Measurements from ENCODE around the gene ANLN. TPM values are rescaled to one million over a fixed set of nuclear protein-coding genes. Genes with fewer than 3 reads are reported as not detected.
"Not testable (repeated sequence)": the region's sequence is repeated elsewhere in the genome, so short reads cannot be mapped to it uniquely, and the experiment has no call there.

ANLN gene
- total RNA-seq, 1 experiment from 2014 or later, result 274 TPM

DNA sequence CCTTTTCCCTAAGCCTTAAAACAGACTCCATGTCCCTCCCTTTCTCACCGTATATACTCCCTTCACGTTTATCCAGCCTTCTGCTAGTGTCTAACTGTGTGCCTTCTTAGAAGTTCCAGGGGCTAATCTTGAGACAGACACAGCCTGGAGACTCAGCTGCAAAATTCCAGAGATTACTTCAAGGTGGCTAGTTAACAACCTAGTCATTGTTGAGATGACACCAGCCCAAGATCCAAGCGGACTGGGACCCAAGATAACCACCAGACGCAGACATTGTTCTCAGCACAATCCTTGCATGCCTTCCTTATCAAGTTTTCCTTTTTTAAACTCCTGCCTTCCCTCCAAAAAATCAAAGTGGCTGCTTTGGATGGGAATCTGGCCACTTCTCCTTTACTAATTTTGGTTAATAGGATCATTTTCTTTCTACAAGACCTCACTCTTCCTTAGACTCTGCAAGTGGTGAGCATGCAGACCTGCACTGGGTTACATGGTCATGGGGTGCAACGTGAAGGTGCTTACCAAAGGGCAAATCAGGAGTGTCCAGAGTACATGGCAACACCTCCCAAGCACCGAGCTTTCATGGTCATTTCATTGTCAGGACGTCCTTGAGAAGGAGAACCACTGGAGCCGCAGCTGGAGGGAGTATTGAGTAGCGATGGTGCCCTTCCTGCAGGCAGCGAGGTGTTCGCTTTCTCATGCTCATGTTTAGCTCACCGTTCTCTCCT is 69.7 kb downstream of the ANLN start:
- TF ChIP-seq, protein P1, sequence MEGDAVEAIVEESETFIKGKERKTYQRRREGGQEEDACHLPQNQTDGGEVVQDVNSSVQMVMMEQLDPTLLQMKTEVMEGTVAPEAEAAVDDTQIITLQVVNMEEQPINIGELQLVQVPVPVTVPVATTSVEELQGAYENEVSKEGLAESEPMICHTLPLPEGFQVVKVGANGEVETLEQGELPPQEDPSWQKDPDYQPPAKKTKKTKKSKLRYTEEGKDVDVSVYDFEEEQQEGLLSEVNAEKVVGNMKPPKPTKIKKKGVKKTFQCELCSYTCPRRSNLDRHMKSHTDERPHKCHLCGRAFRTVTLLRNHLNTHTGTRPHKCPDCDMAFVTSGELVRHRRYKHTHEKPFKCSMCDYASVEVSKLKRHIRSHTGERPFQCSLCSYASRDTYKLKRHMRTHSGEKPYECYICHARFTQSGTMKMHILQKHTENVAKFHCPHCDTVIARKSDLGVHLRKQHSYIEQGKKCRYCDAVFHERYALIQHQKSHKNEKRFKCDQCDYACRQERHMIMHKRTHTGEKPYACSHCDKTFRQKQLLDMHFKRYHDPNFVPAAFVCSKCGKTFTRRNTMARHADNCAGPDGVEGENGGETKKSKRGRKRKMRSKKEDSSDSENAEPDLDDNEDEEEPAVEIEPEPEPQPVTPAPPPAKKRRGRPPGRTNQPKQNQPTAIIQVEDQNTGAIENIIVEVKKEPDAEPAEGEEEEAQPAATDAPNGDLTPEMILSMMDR (IDR thresholded peaks at IDR 0.05; ENCODE audit: unreplicated experiment), result no peak
- H3K4me3 Mint-ChIP-seq (ENCODE audit: low read depth, unreplicated experiment), result no peak overlapping the region
- DNase-seq, result no peak
- H3K27me3 Mint-ChIP-seq (ENCODE audit: unreplicated experiment), result no peaks in the 10 kb centered on the region
- intact Hi-C loops (cut with micrococcal nuclease; ENCODE audit: unreplicated experiment), result no loop called here
- peaks cover 10% of the 10 kb centered on the region for H3K36me3 Mint-ChIP-seq (ENCODE audit: insufficient read depth, unreplicated experiment)
- H3K27ac Mint-ChIP-seq (ENCODE audit: unreplicated experiment), result no peak overlapping the region
- BruUV-seq (replicated peaks), result no TSS peak
- H3K4me1 Mint-ChIP-seq (ENCODE audit: low read depth, unreplicated experiment), result no peaks in the 10 kb centered on the region
- CTCF ChIA-PET, result interaction anchor here (0.6 to 0.7 kb wide), 2 partner anchors 48 to 529 kb away, joined by 3 to 5 read pairs; no protein-coding TSS in a partner anchor
- no peaks in the 10 kb centered on the region for H3K9me3 Mint-ChIP-seq (ENCODE audit: low read depth, unreplicated experiment)

- no peak for DNase-seq
- Mint-ChIP-seq H3K4me3 (ENCODE audit: low read depth, unreplicated experiment) (no peak overlapping the region), H3K27ac (ENCODE audit: unreplicated experiment) (no peak overlapping the region), H3K36me3 (ENCODE audit: insufficient read depth, unreplicated experiment) (no peaks in the 10 kb centered on the region), H3K9me3 (ENCODE audit: low read depth, unreplicated experiment) (no peaks in the 10 kb centered on the region), H3K4me1 (ENCODE audit: low read depth, unreplicated experiment) (no peaks in the 10 kb centered on the region), H3K27me3 (ENCODE audit: unreplicated experiment) (no peaks in the 10 kb centered on the region)
- TF ChIP-seq, protein P1 (IDR thresholded peaks at IDR 0.05; ENCODE audit: unreplicated experiment), result no peak
- intact Hi-C loops (cut with micrococcal nuclease; ENCODE audit: unreplicated experiment), result no loop called here
- CTCF ChIA-PET, result interaction anchor here (0.6 to 1.4 kb wide), 4 partner anchors 10 to 1512 kb away, joined by 3 to 5 read pairs (median 4); no protein-coding TSS in a partner anchor
- no TSS peak for BruUV-seq (replicated peaks)
Observed at GRCh38 chr7:36460811-36461429, 71.3 kb downstream of the ANLN start.

DNA sequence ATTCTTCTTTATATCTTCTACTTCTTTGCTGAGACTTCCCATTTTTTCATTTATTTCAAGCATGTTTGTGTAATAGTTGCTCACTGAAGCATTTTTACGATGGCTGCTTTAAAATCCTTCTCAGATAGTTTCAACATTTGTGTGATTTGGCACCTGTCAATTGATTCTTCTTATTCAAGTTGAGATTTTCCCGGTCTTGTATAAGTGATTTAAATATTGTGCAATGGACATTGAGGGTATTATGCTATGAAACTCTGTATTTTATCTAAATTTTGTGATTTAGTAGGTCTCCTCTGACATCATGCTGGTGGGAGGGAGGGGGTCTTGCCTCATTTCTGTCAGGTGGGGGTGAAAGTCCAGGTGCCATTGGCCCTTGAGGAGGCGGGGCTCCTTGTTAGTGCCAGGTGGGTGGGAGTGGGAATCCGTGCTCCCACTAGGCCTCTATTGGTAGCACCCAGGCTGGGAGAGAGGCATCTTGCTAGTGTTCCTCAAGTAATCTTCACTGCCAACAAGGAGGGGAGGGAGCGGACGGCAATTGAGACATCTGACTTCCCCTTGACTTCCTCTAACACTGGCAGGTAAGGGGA is 73.0 kb downstream of the ANLN start:
- TF ChIP-seq, protein P1 (IDR thresholded peaks at IDR 0.05; ENCODE audit: unreplicated experiment), result no peak
- intact Hi-C loops (cut with micrococcal nuclease; ENCODE audit: unreplicated experiment), result no loop called here
- Mint-ChIP-seq H3K27me3 (ENCODE audit: unreplicated experiment) (no peaks in the 10 kb centered on the region), H3K4me3 (ENCODE audit: low read depth, unreplicated experiment) (no peak overlapping the region), H3K27ac (ENCODE audit: unreplicated experiment) (no peak overlapping the region), H3K9me3 (ENCODE audit: low read depth, unreplicated experiment) (no peaks in the 10 kb centered on the region), H3K36me3 (ENCODE audit: insufficient read depth, unreplicated experiment) (no peaks in the 10 kb centered on the region), H3K4me1 (ENCODE audit: low read depth, unreplicated experiment) (no peaks in the 10 kb centered on the region)
- CTCF ChIA-PET, result interaction anchor here (0.7 kb wide), 1 partner anchor 517 kb away, joined by 5 read pairs; no protein-coding TSS in a partner anchor
- no peak for DNase-seq
- BruUV-seq (replicated peaks), result no TSS peak

DNA sequence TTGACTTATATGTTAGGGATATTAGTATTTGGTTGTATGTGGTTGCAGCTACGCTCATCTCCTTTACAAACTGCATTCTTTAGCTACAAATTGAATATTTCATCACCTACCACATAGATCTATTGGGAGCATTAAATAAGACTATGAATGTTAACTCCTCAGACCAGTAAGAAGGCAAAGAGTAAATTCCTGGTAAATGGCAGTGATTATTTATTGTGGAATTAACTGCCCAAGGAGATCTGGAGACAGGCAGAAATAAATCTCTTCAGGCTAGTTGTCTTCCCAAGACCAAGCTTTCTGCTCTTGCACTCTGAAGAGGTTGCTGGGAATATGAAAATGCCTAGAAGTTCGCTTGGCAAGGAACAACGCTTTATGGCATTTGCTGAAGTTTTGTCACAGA is 74.6 kb downstream of the ANLN start:
- BruUV-seq (replicated peaks), result no TSS peak
- Mint-ChIP-seq H3K4me3 (ENCODE audit: low read depth, unreplicated experiment) (no peak overlapping the region), H3K27me3 (ENCODE audit: unreplicated experiment) (no peaks in the 10 kb centered on the region), H3K36me3 (ENCODE audit: insufficient read depth, unreplicated experiment) (no peaks in the 10 kb centered on the region), H3K4me1 (ENCODE audit: low read depth, unreplicated experiment) (peaks cover 4% of the 10 kb centered on the region), H3K9me3 (ENCODE audit: low read depth, unreplicated experiment) (peaks cover 4% of the 10 kb centered on the region), H3K27ac (ENCODE audit: unreplicated experiment) (no peak overlapping the region)
- CTCF ChIA-PET, result no interaction called here
- intact Hi-C loops (cut with micrococcal nuclease; ENCODE audit: unreplicated experiment), result no loop called here
- TF ChIP-seq, protein P1 (IDR thresholded peaks at IDR 0.05; ENCODE audit: unreplicated experiment), result no peak
- no peak for DNase-seq

DNA sequence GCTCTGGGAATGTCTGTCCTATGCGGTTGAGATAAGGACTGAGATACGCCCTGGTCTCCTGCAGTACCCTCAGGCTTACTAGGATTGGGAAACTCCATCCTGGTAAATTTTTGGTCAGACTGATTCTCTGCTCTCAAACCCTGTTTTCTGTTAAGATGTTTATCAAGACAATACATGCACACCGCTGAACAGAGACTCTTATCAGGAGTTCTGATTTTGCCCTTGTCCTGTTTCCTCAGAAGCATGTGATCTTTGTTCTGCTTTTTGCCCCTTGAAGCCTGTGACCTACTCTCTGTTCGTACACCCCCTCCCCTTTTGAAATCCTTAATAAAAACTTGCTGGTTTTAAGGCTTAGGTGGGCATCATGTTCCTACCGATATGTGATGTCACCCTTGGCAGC is 76.3 kb downstream of the ANLN start:
- BruUV-seq (replicated peaks); DNase-seq; intact Hi-C loops (cut with micrococcal nuclease; ENCODE audit: unreplicated experiment); CTCF ChIA-PET; H3K27me3 Mint-ChIP-seq (ENCODE audit: unreplicated experiment); H3K36me3 Mint-ChIP-seq (ENCODE audit: insufficient read depth, unreplicated experiment); H3K4me3 Mint-ChIP-seq (ENCODE audit: low read depth, unreplicated experiment); H3K27ac Mint-ChIP-seq (ENCODE audit: unreplicated experiment); H3K9me3 Mint-ChIP-seq (ENCODE audit: low read depth, unreplicated experiment): not testable (repeated sequence)
- H3K4me1 Mint-ChIP-seq (ENCODE audit: low read depth, unreplicated experiment), result peaks cover 21% of the 10 kb centered on the region
